GM12873 (cell line): ENCODE results near the gene THADA.

Experiments
- TF ChIP-seq, protein P1 (sequence below): IDR thresholded peaks from 2 replicates; pipeline ENCODE4 v1.5.1; 2012; ENCODE audit warnings: low read depth, mild to moderate bottlenecking, moderate library complexity, low read length, control low read depth; ENCODE audit not compliant: insufficient read depth; ENCODE audit errors: missing control alignments

Gene THADA

DNA sequence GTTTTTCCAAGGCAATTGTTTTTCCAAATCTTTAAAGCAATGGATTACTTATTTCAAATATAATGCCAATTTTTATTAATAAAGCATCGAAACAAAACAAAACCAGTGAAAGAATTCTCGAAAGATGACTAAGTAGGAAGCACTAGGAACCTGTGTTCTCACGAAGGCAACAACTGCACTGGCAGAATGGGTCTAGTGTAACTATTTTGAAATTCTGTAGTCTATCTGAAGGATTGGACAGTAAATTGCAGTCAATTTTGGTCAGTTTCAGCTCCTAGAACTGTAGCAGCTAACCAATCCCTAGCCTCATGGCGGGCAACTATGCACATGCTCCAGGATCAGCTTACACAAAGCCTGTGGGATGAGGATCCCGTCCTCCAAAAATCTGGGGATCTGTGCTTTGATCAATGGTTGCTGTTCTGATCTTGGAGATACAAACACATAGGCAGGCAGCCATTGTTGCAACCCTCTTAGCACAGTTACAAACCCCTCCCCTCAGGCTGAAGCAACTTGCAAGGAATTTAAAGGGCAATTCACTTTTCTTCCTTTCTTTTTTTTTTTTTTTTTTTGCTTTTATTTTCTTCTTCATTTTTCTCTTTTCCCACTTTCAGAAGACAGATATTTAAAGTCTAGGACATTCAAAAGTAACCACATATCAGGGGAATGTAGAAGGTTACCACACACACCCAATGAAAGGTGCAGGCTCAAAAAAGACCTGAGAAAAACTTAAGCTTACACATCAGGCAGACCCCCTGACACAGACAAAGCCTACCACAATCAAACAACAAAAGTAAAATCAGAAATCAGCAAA, 147.6 kb downstream of the THADA start:
- TF ChIP-seq, protein P1, sequence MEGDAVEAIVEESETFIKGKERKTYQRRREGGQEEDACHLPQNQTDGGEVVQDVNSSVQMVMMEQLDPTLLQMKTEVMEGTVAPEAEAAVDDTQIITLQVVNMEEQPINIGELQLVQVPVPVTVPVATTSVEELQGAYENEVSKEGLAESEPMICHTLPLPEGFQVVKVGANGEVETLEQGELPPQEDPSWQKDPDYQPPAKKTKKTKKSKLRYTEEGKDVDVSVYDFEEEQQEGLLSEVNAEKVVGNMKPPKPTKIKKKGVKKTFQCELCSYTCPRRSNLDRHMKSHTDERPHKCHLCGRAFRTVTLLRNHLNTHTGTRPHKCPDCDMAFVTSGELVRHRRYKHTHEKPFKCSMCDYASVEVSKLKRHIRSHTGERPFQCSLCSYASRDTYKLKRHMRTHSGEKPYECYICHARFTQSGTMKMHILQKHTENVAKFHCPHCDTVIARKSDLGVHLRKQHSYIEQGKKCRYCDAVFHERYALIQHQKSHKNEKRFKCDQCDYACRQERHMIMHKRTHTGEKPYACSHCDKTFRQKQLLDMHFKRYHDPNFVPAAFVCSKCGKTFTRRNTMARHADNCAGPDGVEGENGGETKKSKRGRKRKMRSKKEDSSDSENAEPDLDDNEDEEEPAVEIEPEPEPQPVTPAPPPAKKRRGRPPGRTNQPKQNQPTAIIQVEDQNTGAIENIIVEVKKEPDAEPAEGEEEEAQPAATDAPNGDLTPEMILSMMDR = no peak

DNA sequence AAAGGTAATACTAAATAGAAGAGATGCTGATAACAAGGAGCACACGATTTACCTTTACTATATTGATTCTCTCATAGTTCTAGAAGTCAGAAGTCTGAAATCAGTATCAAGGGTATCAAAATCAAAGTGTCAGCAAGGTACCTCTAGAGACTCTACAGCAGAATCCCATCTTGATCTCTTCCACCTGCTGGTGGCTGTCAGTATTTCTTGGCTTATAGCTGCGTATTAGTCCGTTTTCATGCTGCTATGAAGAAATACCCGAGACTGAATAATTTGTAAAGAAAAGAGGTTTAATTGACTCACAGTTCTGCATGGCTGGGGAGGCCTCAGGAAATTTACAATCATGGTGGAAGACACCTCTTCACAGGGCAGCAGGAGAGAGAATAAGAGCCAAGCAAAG, 149.1 kb downstream of the THADA start:
- TF ChIP-seq, protein P1 = peak; percentile 5

GRCh38 chr2:43445781-43446180, 150.1 kb downstream of the THADA start:
- TF ChIP-seq, protein P1 = no peak

- TF ChIP-seq, protein P1 = no peak
These were observed 150.7 kb downstream of the THADA start for GRCh38 chr2:43444989-43445645.

DNA sequence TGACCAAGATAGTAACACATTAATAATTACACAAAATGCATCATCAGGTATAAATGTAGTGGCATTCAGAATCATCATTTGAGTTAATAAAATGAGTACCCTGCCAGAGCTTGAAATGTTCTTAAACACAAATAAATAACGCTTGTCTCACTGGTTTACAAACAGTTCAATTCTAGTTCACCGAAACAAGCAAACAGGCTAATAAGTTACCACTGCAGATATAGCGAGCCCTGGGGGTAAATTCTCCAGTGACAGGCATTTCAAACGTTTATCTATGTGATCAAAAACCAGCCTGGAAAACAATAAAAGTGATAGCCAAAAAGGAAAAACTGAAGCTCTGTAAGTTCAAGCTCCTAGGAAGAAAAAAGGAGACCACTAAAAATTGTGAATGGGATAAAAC, 152.6 kb downstream of the THADA start:
- TF ChIP-seq, protein P1 = no peak

GRCh38 chr2:43441195-43441594, 154.6 kb downstream of the THADA start:
- TF ChIP-seq, protein P1 = no peak

- TF ChIP-seq, protein P1 = no peak
These were observed 156.8 kb downstream of the THADA start for GRCh38 chr2:43438858-43439655.
